VCaP (cell line): ENCODE measurements around the gene ZNF329.

Source experiments
- H3K27ac ChIP-seq: fragments of 450-650 bp; 2 replicates; pipeline ENCODE4 v1.5.1; 2017
- CTCF ChIP-seq: fragments of 450-650 bp; conservative IDR thresholded peaks from 2 replicates; pipeline ENCODE4 v1.5.1; 2017; ENCODE audit warnings: mild to moderate bottlenecking, moderate library complexity

Gene ZNF329

DNA sequence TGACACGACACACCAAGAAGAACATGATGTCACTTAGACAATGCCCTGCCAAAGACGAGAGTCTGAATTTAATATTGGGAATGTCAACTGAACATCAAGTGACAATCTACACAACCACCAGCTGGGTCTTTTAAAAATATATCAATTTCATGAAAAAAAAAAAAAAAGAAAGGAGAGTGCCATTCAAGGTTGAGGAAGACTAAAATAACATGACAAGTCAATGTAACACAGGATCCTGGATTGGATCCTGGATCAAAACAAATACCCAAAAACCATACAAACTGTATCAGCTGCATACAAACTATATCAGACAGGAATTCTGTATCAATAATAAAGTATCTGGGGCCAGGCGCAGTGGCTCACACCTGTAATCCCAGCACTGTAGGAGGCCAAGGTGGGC lies 4.7 kb downstream of the ZNF329 start:
- no peak for TF ChIP-seq CTCF
- no peak overlapping the region for H3K27ac ChIP-seq

- no peak for TF ChIP-seq CTCF
- no peak overlapping the region for H3K27ac ChIP-seq
Measured at GRCh38 chr19:58134244-58134643, 16.3 kb downstream of the ZNF329 start.

DNA sequence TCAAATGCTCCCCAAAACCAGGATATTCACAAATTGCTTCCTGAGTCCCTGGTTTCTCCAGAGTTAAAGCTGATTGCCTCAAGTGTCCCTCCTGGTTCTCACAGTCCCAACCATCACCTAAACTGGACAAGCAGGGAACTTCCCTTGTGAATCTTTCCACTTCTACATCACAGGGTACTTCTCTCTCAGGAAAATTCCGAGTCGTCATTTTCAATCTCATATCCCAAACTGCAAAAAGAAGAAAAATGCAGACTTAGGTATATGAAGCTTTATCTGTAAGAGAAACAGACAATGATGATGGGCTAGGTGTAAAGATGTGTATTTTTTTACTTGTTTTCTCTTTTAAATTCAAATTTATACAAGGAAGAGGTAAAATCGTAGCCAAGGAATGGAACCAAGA lies 21.3 kb downstream of the ZNF329 start:
- no peak overlapping the region for H3K27ac ChIP-seq
- TF ChIP-seq CTCF: no peak

DNA sequence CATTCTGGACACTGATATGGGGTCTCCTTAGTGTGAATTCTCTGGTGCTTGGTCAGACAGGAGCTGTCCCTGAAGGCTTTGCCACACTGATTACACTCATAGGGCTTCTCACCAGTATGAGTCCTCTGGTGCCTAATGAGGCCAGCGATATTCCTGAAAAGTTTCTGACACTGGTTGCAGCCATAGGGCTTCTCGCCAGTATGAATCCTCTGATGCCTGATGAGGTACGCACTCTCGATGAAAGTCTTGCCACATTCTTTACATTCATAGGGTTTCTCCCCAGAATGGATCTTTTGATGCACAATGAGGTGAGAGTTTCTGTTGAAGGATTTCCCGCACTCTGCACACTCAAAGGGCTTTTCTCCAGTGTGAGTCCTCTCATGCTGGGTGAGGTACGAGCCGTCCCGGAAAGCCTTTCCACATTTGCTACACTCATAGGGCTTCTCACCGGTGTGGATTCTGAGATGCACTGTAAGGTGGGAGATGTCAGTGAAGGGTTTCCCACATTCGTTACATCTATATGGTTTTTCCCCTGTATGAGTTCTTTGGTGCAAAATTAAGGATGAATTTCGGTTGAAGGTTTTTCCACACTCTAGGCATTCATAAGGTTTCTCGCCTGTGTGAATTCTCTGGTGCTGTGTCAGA lies 22.4 kb downstream of the ZNF329 start:
- no peak for TF ChIP-seq CTCF
- H3K27ac ChIP-seq: no peak overlapping the region

GRCh38 chr19:58123354-58123753 lies 27.2 kb downstream of the ZNF329 start:
- H3K27ac ChIP-seq: no peak overlapping the region
- no peak for TF ChIP-seq CTCF

- no peak for TF ChIP-seq CTCF
- H3K27ac ChIP-seq: no peak overlapping the region
Measured at GRCh38 chr19:58118979-58119733, 31.4 kb downstream of the ZNF329 start.

DNA sequence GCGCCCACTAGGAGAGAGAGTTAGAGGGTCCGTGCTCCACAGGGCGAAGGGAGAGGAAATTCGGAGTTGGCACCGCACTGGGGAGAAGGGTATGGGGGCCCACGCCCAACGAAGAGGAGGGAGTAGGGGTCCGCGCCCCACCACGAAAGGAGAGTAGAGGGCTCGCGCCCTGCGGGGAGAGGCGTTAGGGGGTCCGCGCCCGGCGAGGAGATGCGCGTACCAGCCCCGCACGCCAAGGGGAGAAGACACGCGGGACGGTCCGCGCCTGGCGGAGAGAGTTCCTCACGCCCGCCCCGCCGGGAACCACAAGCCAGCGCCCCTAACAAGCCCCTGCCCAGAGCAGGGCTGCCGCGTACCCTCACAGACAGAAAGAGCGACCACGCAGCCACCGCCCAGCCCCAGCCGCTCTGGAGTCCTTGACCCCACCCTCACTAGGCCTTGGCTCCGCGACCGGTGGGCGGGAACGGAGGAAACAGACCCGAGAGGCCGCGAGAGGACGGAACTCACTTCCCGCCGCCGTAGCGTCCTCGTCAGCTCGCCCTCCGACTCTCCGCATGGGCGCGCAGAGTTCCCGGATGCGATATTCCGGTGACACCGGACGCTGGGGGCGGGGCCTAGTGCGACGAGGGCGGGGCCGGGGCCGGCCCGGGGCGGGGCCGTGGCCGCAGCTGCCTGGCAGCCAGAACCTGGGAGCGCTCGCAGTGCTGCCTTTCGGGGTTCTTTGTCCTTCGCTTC lies 32.6 kb downstream of the ZNF329 start:
- no peak overlapping the region for H3K27ac ChIP-seq
- no peak for TF ChIP-seq CTCF
